ENCODE results near the gene CD209.

Gene CD209

GRCh38 chr19:7734220-7735203 is 12.8 kb downstream of the CD209 start:
- DNase-seq: no peak

GRCh38 chr19:7733376-7733775 is 14.0 kb downstream of the CD209 start:
- no peak for DNase-seq

- no peak for DNase-seq
These were observed 15.3 kb downstream of the CD209 start, which contains the start of gene CLEC4G for GRCh38 chr19:7732045-7732444. Gene CLEC4G, minus strand, starts transcription at chr19:7732110. Its CDS starts 8 bp downstream, at chr19:7732102.

DNA sequence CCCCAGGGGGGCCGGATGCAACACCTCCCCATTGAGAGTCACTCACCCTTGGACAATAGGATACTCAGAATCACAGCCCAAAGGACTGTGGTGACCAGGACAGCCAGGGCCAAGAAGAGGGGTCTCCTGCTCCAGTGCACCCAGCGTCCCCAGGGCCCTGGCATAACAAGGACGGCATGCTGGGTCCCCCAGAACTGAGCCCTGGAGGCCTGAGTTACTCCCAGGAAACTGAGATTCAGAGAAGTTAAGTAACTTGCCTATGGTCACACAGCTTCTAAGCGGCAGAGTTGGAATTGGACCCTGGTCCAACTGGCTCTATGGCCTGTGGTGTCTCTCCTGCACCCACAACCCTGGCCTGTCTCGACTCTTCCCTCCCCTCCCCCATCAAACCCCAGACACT is 15.7 kb downstream of the CD209 start:
- no peak for DNase-seq

DNA sequence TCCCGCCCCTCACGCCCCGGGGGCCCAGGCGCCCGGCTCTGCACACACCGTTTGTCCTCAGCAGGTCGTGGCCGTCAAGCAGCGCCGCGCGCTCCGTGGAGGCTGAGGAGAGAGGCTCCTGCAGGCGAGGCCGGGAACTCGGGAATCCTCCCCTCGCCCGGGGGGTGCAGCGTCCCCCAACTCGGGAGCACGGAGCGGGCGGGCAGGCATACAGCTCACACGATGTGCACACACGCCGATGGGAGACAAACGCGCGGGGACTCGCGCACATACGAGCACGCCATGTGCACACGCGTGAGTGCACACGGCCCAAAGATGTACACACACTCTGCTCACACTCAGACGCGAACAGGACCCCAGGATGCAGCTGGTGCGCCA is 16.1 kb downstream of the CD209 start:
- DNase-seq: no peak

GRCh38 chr19:7730286-7731217 is 16.8 kb downstream of the CD209 start:
- no peak for DNase-seq

GRCh38 chr19:7729831-7730285 is 17.5 kb downstream of the CD209 start:
- no peak for DNase-seq

- DNase-seq: no peak
These were observed 18.1 kb downstream of the CD209 start for GRCh38 chr19:7729211-7729610.

- no peak for DNase-seq
These were observed 21.5 kb downstream of the CD209 start for GRCh38 chr19:7725791-7726190.

DNA sequence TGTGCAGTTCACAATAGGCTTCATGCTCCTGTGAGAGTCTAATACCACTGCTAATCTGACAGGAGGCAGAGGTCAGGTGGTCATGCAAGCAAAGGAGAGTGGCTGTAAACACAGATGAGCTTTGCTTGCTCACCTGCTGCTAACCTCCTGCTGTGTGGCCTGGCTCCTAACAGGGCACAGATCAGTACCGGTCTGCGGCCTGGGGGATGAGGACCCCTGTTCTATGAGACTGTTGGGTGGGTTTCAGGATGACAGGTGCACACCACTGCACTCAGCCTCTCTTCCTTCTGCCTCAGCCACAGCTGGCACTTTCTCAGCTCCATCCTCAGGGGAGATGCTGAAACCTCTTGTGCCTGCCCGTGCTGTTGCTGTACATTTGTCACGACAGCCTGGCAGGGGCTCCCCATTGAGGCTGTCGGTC is 25.1 kb downstream of the CD209 start:
- no peak for DNase-seq

DNA sequence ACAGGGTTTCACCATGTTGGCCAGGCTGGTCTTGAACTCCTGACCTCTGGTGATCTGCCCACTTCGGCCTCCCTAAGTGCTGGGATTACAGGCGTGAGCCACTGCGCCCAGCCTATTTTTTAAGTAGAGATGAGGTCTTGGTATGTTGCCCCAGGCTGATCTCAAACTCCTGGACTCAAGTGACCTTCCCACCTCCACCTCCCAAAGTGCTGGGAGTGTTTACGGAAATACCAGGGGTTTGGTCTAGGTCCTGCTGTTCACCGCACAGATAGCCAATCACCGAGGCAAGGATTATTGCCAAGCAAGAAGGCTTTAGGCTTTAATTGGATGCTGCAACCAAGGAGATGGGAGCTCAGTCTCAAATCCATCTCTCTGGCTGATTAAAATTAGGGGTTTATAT is 27.0 kb downstream of the CD209 start:
- no peak for DNase-seq

- DNase-seq: no peak
These were observed 28.7 kb downstream of the CD209 start for GRCh38 chr19:7718668-7719067.

DNA sequence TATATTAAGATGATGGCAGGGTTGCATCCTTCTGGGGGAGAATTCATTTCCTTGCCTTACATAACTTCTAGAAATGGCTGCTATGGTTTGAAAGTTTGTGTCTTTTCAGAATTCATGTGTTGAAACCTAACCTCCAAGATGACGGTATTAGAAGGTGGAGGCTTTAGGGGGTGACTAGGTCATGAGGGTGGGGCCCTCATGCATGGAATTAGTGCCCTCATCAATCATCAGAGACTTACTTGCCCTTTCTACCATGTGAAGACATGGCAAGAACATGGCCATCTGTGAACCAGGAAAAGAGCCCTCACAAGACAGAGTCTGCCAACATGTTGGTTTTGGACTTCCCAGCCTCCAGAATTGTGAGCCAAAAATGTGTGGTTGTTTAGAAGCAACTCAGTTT is 30.6 kb downstream of the CD209 start:
- no peak for DNase-seq

GRCh38 chr19:7715671-7716070 is 31.7 kb downstream of the CD209 start:
- no peak for DNase-seq

GRCh38 chr19:7710616-7711015 is 36.7 kb downstream of the CD209 start:
- DNase-seq: no peak

DNA sequence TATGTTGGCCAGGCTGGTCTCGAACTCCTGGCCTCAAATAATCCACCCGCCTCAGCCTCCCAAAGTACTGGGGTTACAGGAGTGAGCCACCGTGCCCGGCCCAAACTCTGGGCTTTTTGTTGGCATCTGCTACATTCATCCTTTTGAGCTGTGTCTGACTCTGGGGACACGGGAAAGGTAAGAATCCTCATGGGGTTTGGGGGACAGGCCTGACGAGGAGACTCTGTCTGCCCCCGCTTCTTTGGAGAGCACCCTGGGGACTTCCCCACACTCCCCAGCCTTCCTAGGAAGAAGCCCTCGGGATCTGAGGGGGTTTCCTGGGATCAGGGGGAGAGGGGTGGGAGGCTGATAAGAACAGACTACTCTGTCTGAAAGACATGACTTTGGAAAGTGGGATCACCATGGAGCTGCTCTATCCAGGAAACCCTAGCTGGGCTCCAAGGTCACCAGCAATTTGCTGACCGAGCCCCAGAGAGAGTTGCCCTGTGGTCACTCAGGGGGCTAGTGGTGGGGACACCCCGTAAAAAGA is 37.3 kb downstream of the CD209 start:
- DNase-seq: no peak

DNA sequence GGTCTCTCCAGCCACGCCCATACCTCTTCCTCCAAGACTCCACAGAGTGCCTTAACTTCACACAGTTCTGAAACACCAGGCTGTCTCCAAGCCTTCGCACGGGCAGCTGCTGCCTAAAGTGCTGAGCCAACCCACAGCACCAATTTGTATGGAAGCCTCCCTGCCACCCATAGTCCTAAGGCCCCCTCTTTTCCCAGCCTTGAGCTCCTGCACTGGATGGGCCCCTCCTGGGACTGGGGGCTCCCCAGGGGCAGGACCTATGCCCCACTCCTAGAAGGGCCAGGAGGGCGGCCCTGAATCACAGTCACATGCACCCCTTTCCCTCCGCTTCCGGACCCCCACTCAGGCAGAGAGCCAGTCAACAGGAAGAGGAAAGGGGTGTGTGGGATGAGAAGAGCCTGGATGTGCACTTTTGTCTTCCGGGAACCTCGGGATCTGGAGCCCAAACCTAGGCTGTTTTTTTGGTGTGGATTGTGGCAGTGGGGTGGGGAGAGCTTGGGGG is 40.3 kb downstream of the CD209 start:
- DNase-seq: no peak

GRCh38 chr19:7706188-7706954 is 41.0 kb downstream of the CD209 start:
- no peak for DNase-seq

GRCh38 chr19:7705387-7706187 is 41.7 kb downstream of the CD209 start:
- no peak for DNase-seq

- DNase-seq: no peak
These were observed 42.9 kb downstream of the CD209 start for GRCh38 chr19:7704280-7705060.

All from midbrain (tissue), 1 donor.